Activated CD8-positive, alpha-beta memory T cell treated with anti-CD3 and anti-CD28 coated beads for 36 hours (primary cell): ENCODE measurements around the gene BAZ2B. TPM values are rescaled to one million over a fixed set of nuclear protein-coding genes. Genes with fewer than 3 reads are reported as not detected.
"Not testable (repeated sequence)": the region's sequence is repeated elsewhere in the genome, so short reads cannot be mapped to it uniquely, and the experiment has no call there.

ENCODE experiments used
- CTCF ChIA-PET: fragments of 350-600 bp; sonication (Branson Sonifier 250); formaldehyde crosslinking; loops from one replicate; lab custom pipeline; 2021; ENCODE audit warnings: antibody characterized with exemption; lab: Charles Lee
- POLR2A ChIA-PET: fragments of 350-600 bp; sonication (Branson Sonifier 250); formaldehyde crosslinking; loops from one replicate; lab custom pipeline; 2021; ENCODE audit warnings: antibody characterized with exemption; lab: Charles Lee
- total RNA-seq, 2 experiments: library from RNA; stranded (reverse); gene quantifications; one replicate each; pipeline ENCODE4 v1.2.3, GENCODE V29; 2021

BAZ2B gene
- total RNA-seq, 2 experiments from 2014 or later: 10.1 to 10.2 TPM

- ChIA-PET POLR2A (no interaction called here), CTCF (no interaction called here)
Observed at GRCh38 chr2:159446201-159446600, 170.1 kb downstream of the BAZ2B start.

- POLR2A ChIA-PET: no interaction called here
- CTCF ChIA-PET: no interaction called here
Observed at GRCh38 chr2:159445307-159445706, 171.0 kb downstream of the BAZ2B start.

GRCh38 chr2:159444754-159445153 lies 171.6 kb downstream of the BAZ2B start:
- ChIA-PET POLR2A (no interaction called here), CTCF (no interaction called here)

GRCh38 chr2:159442159-159442852 lies 174.0 kb downstream of the BAZ2B start:
- POLR2A ChIA-PET: no interaction called here
- CTCF ChIA-PET: no interaction called here

- ChIA-PET POLR2A (no interaction called here), CTCF (no interaction called here)
Observed at GRCh38 chr2:159441182-159441581, 175.2 kb downstream of the BAZ2B start.

- ChIA-PET POLR2A (no interaction called here), CTCF (no interaction called here)
Observed at GRCh38 chr2:159439421-159439820, 176.9 kb downstream of the BAZ2B start.

- CTCF ChIA-PET: no interaction called here
Observed at GRCh38 chr2:159438720-159439353, 177.5 kb downstream of the BAZ2B start.

GRCh38 chr2:159438284-159438683 lies 178.1 kb downstream of the BAZ2B start:
- ChIA-PET CTCF (no interaction called here), POLR2A (no interaction called here)

More at GRCh38 chr2:159438720-159439353, 177.5 kb downstream of the BAZ2B start:
- POLR2A ChIA-PET: no interaction called here

- ChIA-PET POLR2A (no interaction called here), CTCF (no interaction called here)
Observed at GRCh38 chr2:159432610-159433009, 183.7 kb downstream of the BAZ2B start.

- ChIA-PET POLR2A (no interaction called here), CTCF (no interaction called here)
Observed at GRCh38 chr2:159427048-159427447, 189.3 kb downstream of the BAZ2B start.

- CTCF ChIA-PET: no interaction called here
- POLR2A ChIA-PET: no interaction called here
Observed at GRCh38 chr2:159419403-159419802, 196.9 kb downstream of the BAZ2B start.

GRCh38 chr2:159411460-159411859 lies 204.9 kb downstream of the BAZ2B start:
- ChIA-PET POLR2A (no interaction called here), CTCF (no interaction called here)

- ChIA-PET CTCF (no interaction called here), POLR2A (no interaction called here)
Observed at GRCh38 chr2:159410276-159410675, 206.1 kb downstream of the BAZ2B start.

GRCh38 chr2:159409116-159409800 lies 207.1 kb downstream of the BAZ2B start:
- CTCF ChIA-PET: no interaction called here
- POLR2A ChIA-PET: no interaction called here

- CTCF ChIA-PET: no interaction called here
- POLR2A ChIA-PET: no interaction called here
Observed at GRCh38 chr2:159402790-159403189, 213.6 kb downstream of the BAZ2B start.

- CTCF ChIA-PET, POLR2A ChIA-PET: not testable (repeated sequence)
Observed at GRCh38 chr2:159402160-159402559, 214.2 kb downstream of the BAZ2B start.

- ChIA-PET CTCF (no interaction called here), POLR2A (no interaction called here)
Observed at GRCh38 chr2:159399716-159400415, 216.5 kb downstream of the BAZ2B start.

GRCh38 chr2:159396799-159397198 lies 219.5 kb downstream of the BAZ2B start:
- ChIA-PET POLR2A (no interaction called here), CTCF (no interaction called here)

GRCh38 chr2:159382447-159383028 lies 233.8 kb downstream of the BAZ2B start:
- ChIA-PET CTCF (no interaction called here), POLR2A (no interaction called here)

- CTCF ChIA-PET: no interaction called here
- POLR2A ChIA-PET: no interaction called here
Observed at GRCh38 chr2:159381574-159381973, 234.8 kb downstream of the BAZ2B start.
